HG03457 (cell line): ENCODE measurements around the gene PRPF31.
"Not testable (repeated sequence)": the region's sequence is repeated elsewhere in the genome, so short reads cannot be mapped to it uniquely, and the experiment has no call there.

Source experiments
- ATAC-seq: cut with Tn5 transposase; IDR thresholded peaks from one replicate; pipeline ENCODE4 v1.9.1; 2021; ENCODE audit warnings: moderate number of reproducible peaks; ENCODE audit not compliant: unreplicated experiment

PRPF31 gene

GRCh38 chr19:54115109-54116063 is at the start of gene PRPF31, which contains the start of gene TFPT:
Gene PRPF31 (plus strand): TSS chr19:54115754. CDS start chr19:54118279, 2,525 bp downstream.
Gene TFPT (minus strand): TSS chr19:54115657. CDS start chr19:54115269, 388 bp downstream.
- peak; percentile 66 for ATAC-seq

- no peak for ATAC-seq
Measured at GRCh38 chr19:54069470-54069869, 46.1 kb upstream of the PRPF31 start.

- ATAC-seq, result no peak
Measured at GRCh38 chr19:54073829-54074228, 41.7 kb upstream of the PRPF31 start.

- ATAC-seq, result no peak
Measured at GRCh38 chr19:54074851-54075250, 40.7 kb upstream of the PRPF31 start.

GRCh38 chr19:54077334-54077733 is 38.2 kb upstream of the PRPF31 start:
- no peak for ATAC-seq

GRCh38 chr19:54081032-54081431 is 34.5 kb upstream of the PRPF31 start, which contains the start of gene TARM1:
Gene TARM1 (minus strand): TSS chr19:54081365. CDS start chr19:54081340, 25 bp downstream.
- ATAC-seq, result no peak

GRCh38 chr19:54084410-54084809 is 31.1 kb upstream of the PRPF31 start:
- ATAC-seq, result no peak

- ATAC-seq, result no peak
Measured at GRCh38 chr19:54094426-54095000, 21.0 kb upstream of the PRPF31 start.

- no peak for ATAC-seq
Measured at GRCh38 chr19:54095136-54095858, 20.3 kb upstream of the PRPF31 start.

GRCh38 chr19:54095859-54096616 is 19.5 kb upstream of the PRPF31 start:
- ATAC-seq, result not testable (repeated sequence)

GRCh38 chr19:54096617-54097106 is 18.9 kb upstream of the PRPF31 start:
- no peak for ATAC-seq

- no peak for ATAC-seq
Measured at GRCh38 chr19:54099190-54099902, 16.2 kb upstream of the PRPF31 start.

GRCh38 chr19:54099903-54100255 is 15.7 kb upstream of the PRPF31 start:
- ATAC-seq, result not testable (repeated sequence)

- ATAC-seq, result no peak
Measured at GRCh38 chr19:54100561-54100960, 15.0 kb upstream of the PRPF31 start, which contains the start of gene OSCAR. Gene OSCAR (minus strand): TSS chr19:54100803. CDS start chr19:54100792, 11 bp downstream.

GRCh38 chr19:54102421-54103169 is 13.0 kb upstream of the PRPF31 start, which contains the start of gene NDUFA3:
Gene NDUFA3 (plus strand): TSS chr19:54102855. CDS start chr19:54102879, 24 bp downstream.
- ATAC-seq, result peak; percentile 79

- no peak for ATAC-seq
Measured at GRCh38 chr19:54104998-54105715, 10.4 kb upstream of the PRPF31 start.

- no peak for ATAC-seq
Measured at GRCh38 chr19:54105796-54106195, 9.8 kb upstream of the PRPF31 start.

GRCh38 chr19:54106716-54107115 is 8.8 kb upstream of the PRPF31 start:
- ATAC-seq, result no peak
